ENCODE results near the gene WDR59. TPM values are rescaled to one million over a fixed set of nuclear protein-coding genes. Genes with fewer than 3 reads are reported as not detected.

Gene WDR59
- polyA plus RNA-seq, 1 of the 3 experiments (the other 2 are of a cell fraction) = 48.2 TPM

- Histone ChIP-seq H3K4me3 (ENCODE audit: low read depth in 2 of 2, low read length in 1 of 2) (no peak overlapping the region), H3K27me3 (ENCODE audit: insufficient read depth) (no peaks in the 10 kb centered on the region), H3F3A (replicated peaks; ENCODE audit: insufficient read depth) (no peaks in the 10 kb centered on the region), H3K4me2 (no peak overlapping the region), H3K9me3 (no peaks in the 10 kb centered on the region), H4K20me1 (ENCODE audit: insufficient read depth) (no peaks in the 10 kb centered on the region), H3K27ac (ENCODE audit: low read depth in 2 of 2, low read length in 1 of 2) (no peak overlapping the region), H2AFZ (ENCODE audit: low read depth) (no peak overlapping the region), H3K79me2 (ENCODE audit: insufficient read depth) (no peaks in the 10 kb centered on the region), H3K4me1 (ENCODE audit: control insufficient read depth in 1 of 2, insufficient read depth in 2 of 2, low read depth in 1 of 2, low read length in 1 of 2) (no peaks in the 10 kb centered on the region), H3K9me2 (no peaks in the 10 kb centered on the region), H3K36me3 (replicated peaks in 1 of 2; ENCODE audit: control insufficient read depth in 1 of 2, insufficient read depth in 2 of 2, low read length in 1 of 2) (peaks cover 5 to 6% of the 10 kb centered on the region in 2 experiments), H3K9ac (no peak overlapping the region)
- TF ChIP-seq NRF1 (IDR thresholded peaks at IDR 0.05; ENCODE audit: low read depth, low read length) (no peak), RXRA (IDR thresholded peaks at IDR 0.05; ENCODE audit: borderline replicate concordance, low read depth) (no peak), MEF2A (IDR thresholded peaks at IDR 0.05; ENCODE audit: borderline replicate concordance, low read depth) (no peak), MAX (IDR thresholded peaks at IDR 0.05; ENCODE audit: low read depth) (no peak), RFX5 (IDR thresholded peaks at IDR 0.05; ENCODE audit: low read length) (no peak), JUND (IDR thresholded peaks at IDR 0.05) (no peak), EZH2phosphoT487 (IDR thresholded peaks at IDR 0.05; ENCODE audit: borderline replicate concordance, low read depth) (no peak), FOSL2 (IDR thresholded peaks at IDR 0.05; ENCODE audit: borderline replicate concordance, low read depth) (no peak), SIN3A (IDR thresholded peaks at IDR 0.05; ENCODE audit: borderline replicate concordance, low read depth, low read length) (no peak), TEAD4 (IDR thresholded peaks at IDR 0.05; ENCODE audit: borderline replicate concordance, insufficient read depth) (no peak), FOXJ3 (CRISPR knock-in tag; IDR thresholded peaks at IDR 0.05) (no peak)
- TF ChIP-seq, protein P1, sequence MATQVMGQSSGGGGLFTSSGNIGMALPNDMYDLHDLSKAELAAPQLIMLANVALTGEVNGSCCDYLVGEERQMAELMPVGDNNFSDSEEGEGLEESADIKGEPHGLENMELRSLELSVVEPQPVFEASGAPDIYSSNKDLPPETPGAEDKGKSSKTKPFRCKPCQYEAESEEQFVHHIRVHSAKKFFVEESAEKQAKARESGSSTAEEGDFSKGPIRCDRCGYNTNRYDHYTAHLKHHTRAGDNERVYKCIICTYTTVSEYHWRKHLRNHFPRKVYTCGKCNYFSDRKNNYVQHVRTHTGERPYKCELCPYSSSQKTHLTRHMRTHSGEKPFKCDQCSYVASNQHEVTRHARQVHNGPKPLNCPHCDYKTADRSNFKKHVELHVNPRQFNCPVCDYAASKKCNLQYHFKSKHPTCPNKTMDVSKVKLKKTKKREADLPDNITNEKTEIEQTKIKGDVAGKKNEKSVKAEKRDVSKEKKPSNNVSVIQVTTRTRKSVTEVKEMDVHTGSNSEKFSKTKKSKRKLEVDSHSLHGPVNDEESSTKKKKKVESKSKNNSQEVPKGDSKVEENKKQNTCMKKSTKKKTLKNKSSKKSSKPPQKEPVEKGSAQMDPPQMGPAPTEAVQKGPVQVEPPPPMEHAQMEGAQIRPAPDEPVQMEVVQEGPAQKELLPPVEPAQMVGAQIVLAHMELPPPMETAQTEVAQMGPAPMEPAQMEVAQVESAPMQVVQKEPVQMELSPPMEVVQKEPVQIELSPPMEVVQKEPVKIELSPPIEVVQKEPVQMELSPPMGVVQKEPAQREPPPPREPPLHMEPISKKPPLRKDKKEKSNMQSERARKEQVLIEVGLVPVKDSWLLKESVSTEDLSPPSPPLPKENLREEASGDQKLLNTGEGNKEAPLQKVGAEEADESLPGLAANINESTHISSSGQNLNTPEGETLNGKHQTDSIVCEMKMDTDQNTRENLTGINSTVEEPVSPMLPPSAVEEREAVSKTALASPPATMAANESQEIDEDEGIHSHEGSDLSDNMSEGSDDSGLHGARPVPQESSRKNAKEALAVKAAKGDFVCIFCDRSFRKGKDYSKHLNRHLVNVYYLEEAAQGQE (IDR thresholded peaks at IDR 0.05; ENCODE audit: low read depth, low read length) = no peak
- WGBS (ENCODE audit: low lambda C conversion rate) = 50% methylated on average over 6 of the region's 6 CpGs
- POLR2A ChIA-PET = no interaction called here
- no peak for DNase-seq
- CTCF ChIA-PET = no interaction called here
Observed at GRCh38 chr16:74868501-74868900, 116.4 kb downstream of the WDR59 start.

GRCh38 chr16:74868035-74868434 is 116.9 kb downstream of the WDR59 start:
- no peaks in the 10 kb centered on the region for H3K9me2 ChIP-seq
- H3K79me2 ChIP-seq (ENCODE audit: insufficient read depth) = no peaks in the 10 kb centered on the region
- no peaks in the 10 kb centered on the region for H3K9me3 ChIP-seq
- no peak overlapping the region for H3K27ac ChIP-seq (ENCODE audit: low read depth in 2 of 2, low read length in 1 of 2)
- H3K4me2 ChIP-seq = no peak overlapping the region
- POLR2A ChIA-PET = no interaction called here
- no peak overlapping the region for H2AFZ ChIP-seq (ENCODE audit: low read depth)
- peaks cover under 1% of the 10 kb centered on the region for H3F3A ChIP-seq (replicated peaks; ENCODE audit: insufficient read depth)
- no peaks in the 10 kb centered on the region for H4K20me1 ChIP-seq (ENCODE audit: insufficient read depth)
- no peaks in the 10 kb centered on the region for H3K27me3 ChIP-seq (ENCODE audit: insufficient read depth)
- no peak overlapping the region for H3K9ac ChIP-seq
- WGBS (ENCODE audit: low lambda C conversion rate) = 85% methylated on average over 5 of the region's 5 CpGs
- H3K4me3 ChIP-seq (ENCODE audit: low read depth in 2 of 2, low read length in 1 of 2) = no peak overlapping the region
- no peaks in the 10 kb centered on the region for H3K4me1 ChIP-seq (ENCODE audit: control insufficient read depth in 1 of 2, insufficient read depth in 2 of 2, low read depth in 1 of 2, low read length in 1 of 2)
- DNase-seq = no peak
- CTCF ChIA-PET = interaction anchor here (0.9 to 1.3 kb wide), 2 partner anchors 55 to 155 kb away, joined by 3 to 6 read pairs; no protein-coding TSS in a partner anchor
- TF ChIP-seq RAD21 (IDR thresholded peaks at IDR 0.05; ENCODE audit: low read length) (no peak), TAF1 (IDR thresholded peaks at IDR 0.05; ENCODE audit: borderline replicate concordance, low read depth, low read length) (no peak), TEAD4 (IDR thresholded peaks at IDR 0.05; ENCODE audit: borderline replicate concordance, insufficient read depth) (no peak), ELF1 (IDR thresholded peaks at IDR 0.05) (no peak), SIN3A (IDR thresholded peaks at IDR 0.05; ENCODE audit: borderline replicate concordance, low read depth, low read length) (no peak), NRF1 (IDR thresholded peaks at IDR 0.05; ENCODE audit: low read depth, low read length) (no peak)
- TF ChIP-seq, protein P2, sequence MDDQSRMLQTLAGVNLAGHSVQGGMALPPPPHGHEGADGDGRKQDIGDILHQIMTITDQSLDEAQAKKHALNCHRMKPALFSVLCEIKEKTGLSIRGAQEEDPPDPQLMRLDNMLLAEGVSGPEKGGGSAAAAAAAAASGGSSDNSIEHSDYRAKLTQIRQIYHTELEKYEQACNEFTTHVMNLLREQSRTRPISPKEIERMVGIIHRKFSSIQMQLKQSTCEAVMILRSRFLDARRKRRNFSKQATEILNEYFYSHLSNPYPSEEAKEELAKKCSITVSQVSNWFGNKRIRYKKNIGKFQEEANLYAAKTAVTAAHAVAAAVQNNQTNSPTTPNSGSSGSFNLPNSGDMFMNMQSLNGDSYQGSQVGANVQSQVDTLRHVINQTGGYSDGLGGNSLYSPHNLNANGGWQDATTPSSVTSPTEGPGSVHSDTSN (IDR thresholded peaks at IDR 0.05) = no peak
- TF ChIP-seq, protein P3, sequence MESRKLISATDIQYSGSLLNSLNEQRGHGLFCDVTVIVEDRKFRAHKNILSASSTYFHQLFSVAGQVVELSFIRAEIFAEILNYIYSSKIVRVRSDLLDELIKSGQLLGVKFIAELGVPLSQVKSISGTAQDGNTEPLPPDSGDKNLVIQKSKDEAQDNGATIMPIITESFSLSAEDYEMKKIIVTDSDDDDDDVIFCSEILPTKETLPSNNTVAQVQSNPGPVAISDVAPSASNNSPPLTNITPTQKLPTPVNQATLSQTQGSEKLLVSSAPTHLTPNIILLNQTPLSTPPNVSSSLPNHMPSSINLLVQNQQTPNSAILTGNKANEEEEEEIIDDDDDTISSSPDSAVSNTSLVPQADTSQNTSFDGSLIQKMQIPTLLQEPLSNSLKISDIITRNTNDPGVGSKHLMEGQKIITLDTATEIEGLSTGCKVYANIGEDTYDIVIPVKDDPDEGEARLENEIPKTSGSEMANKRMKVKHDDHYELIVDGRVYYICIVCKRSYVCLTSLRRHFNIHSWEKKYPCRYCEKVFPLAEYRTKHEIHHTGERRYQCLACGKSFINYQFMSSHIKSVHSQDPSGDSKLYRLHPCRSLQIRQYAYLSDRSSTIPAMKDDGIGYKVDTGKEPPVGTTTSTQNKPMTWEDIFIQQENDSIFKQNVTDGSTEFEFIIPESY (IDR thresholded peaks at IDR 0.05; ENCODE audit: borderline replicate concordance, low read depth) = no peak
- TF ChIP-seq, protein P4, sequence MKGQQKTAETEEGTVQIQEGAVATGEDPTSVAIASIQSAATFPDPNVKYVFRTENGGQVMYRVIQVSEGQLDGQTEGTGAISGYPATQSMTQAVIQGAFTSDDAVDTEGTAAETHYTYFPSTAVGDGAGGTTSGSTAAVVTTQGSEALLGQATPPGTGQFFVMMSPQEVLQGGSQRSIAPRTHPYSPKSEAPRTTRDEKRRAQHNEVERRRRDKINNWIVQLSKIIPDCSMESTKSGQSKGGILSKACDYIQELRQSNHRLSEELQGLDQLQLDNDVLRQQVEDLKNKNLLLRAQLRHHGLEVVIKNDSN (IDR thresholded peaks at IDR 0.05; ENCODE audit: borderline replicate concordance, low read depth) = no peak
- H3K36me3 ChIP-seq (replicated peaks in 1 of 2; ENCODE audit: control insufficient read depth in 1 of 2, insufficient read depth in 2 of 2, low read length in 1 of 2) = peaks cover under 1 to 6% of the 10 kb centered on the region in 2 experiments
